ENCODE measurements around the gene MINPP1. TPM values are rescaled to one million over a fixed set of nuclear protein-coding genes. Genes with fewer than 3 reads are reported as not detected.

Gene MINPP1
- total RNA-seq, 1 donor from 2014 or later = 64.2 TPM

- Histone ChIP-seq H3K9me3 (ENCODE audit: low read depth) (no peaks in the 10 kb centered on the region), H3K4me2 (peak overlapping the region; percentile 93), H3K27me3 (no peaks in the 10 kb centered on the region), H3K36me3 (peaks cover 31% of the 10 kb centered on the region), H3K9ac (no peak overlapping the region), H4K20me1 (ENCODE audit: low read depth) (peaks cover 39% of the 10 kb centered on the region), H2AFZ (replicated peaks) (no peak overlapping the region), H3F3A (ENCODE audit: low read depth) (peaks cover 16% of the 10 kb centered on the region), H3K4me3 (peak overlapping the region; percentile 99), H3K79me2 (ENCODE audit: low read depth) (peaks cover 59% of the 10 kb centered on the region), H3K27ac (no peak overlapping the region), H3K4me1 (peaks cover 15% of the 10 kb centered on the region)
- Mint-ChIP-seq H3K27ac (no peak overlapping the region), H3K36me3 (no peaks in the 10 kb centered on the region), H3K4me3 (no peak overlapping the region), H3K9me3 (no peaks in the 10 kb centered on the region), H3K4me1 (peaks cover 23% of the 10 kb centered on the region), H3K27me3 (ENCODE audit: insufficient read depth, low read depth) (no peaks in the 10 kb centered on the region)
- TF ChIP-seq EZH2phosphoT487 (IDR thresholded peaks at IDR 0.05) (no peak), EZH2 (IDR thresholded peaks at IDR 0.05) (no peak), CTCF (IDR thresholded peaks at IDR 0.05) (no peak)
- peak; percentile 16 for DNase-seq (ENCODE audit: low spot score)
Measured at GRCh38 chr10:87506956-87507355, 2.3 kb downstream of the MINPP1 start.

- Histone ChIP-seq H3K4me1 (peaks cover 15% of the 10 kb centered on the region), H2AFZ (replicated peaks) (no peak overlapping the region), H3K79me2 (ENCODE audit: low read depth) (peaks cover 59% of the 10 kb centered on the region), H3K4me3 (peak overlapping the region; percentile 99), H3F3A (ENCODE audit: low read depth) (peaks cover 16% of the 10 kb centered on the region), H3K36me3 (peaks cover 31% of the 10 kb centered on the region), H3K27me3 (no peaks in the 10 kb centered on the region), H3K4me2 (peak overlapping the region; percentile 93), H3K9me3 (ENCODE audit: low read depth) (no peaks in the 10 kb centered on the region), H3K9ac (no peak overlapping the region), H3K27ac (no peak overlapping the region), H4K20me1 (ENCODE audit: low read depth) (peaks cover 39% of the 10 kb centered on the region)
- Mint-ChIP-seq H3K9me3 (no peaks in the 10 kb centered on the region), H3K27me3 (ENCODE audit: insufficient read depth, low read depth) (no peaks in the 10 kb centered on the region), H3K36me3 (peaks cover 2% of the 10 kb centered on the region), H3K27ac (no peak overlapping the region), H3K4me3 (no peak overlapping the region), H3K4me1 (peaks cover 23% of the 10 kb centered on the region)
- DNase-seq (ENCODE audit: low spot score) = no peak
- no peak for TF ChIP-seq EZH2phosphoT487 (IDR thresholded peaks at IDR 0.05)
- no peak for TF ChIP-seq EZH2 (IDR thresholded peaks at IDR 0.05)
- TF ChIP-seq CTCF (IDR thresholded peaks at IDR 0.05) = no peak
Measured at GRCh38 chr10:87507879-87508483, 3.3 kb downstream of the MINPP1 start.

GRCh38 chr10:87508837-87509236, 4.1 kb downstream of the MINPP1 start:
- no peak for DNase-seq (ENCODE audit: low spot score)
- no peak for TF ChIP-seq EZH2 (IDR thresholded peaks at IDR 0.05)
- TF ChIP-seq EZH2phosphoT487 (IDR thresholded peaks at IDR 0.05) = no peak
- no peak for TF ChIP-seq CTCF (IDR thresholded peaks at IDR 0.05)
- peaks cover 15% of the 10 kb centered on the region for H3K4me1 ChIP-seq
- H2AFZ ChIP-seq (replicated peaks) = no peak overlapping the region
- H3K27ac ChIP-seq = no peak overlapping the region
- H3F3A ChIP-seq (ENCODE audit: low read depth) = peaks cover 14% of the 10 kb centered on the region
- peaks cover 39% of the 10 kb centered on the region for H4K20me1 ChIP-seq (ENCODE audit: low read depth)
- no peaks in the 10 kb centered on the region for H3K27me3 ChIP-seq
- Mint-ChIP-seq H3K4me1 (peaks cover 16% of the 10 kb centered on the region), H3K36me3 (peaks cover 4% of the 10 kb centered on the region), H3K9me3 (no peaks in the 10 kb centered on the region), H3K27me3 (ENCODE audit: insufficient read depth, low read depth) (no peaks in the 10 kb centered on the region), H3K27ac (no peak overlapping the region), H3K4me3 (no peak overlapping the region)
- H3K79me2 ChIP-seq (ENCODE audit: low read depth) = peaks cover 54% of the 10 kb centered on the region
- H3K9ac ChIP-seq = no peak overlapping the region
- H3K4me2 ChIP-seq = no peak overlapping the region
- no peaks in the 10 kb centered on the region for H3K9me3 ChIP-seq (ENCODE audit: low read depth)
- H3K36me3 ChIP-seq = peaks cover 31% of the 10 kb centered on the region
- no peak overlapping the region for H3K4me3 ChIP-seq

Measured in neural progenitor cell (in vitro differentiated cells).